Vagina (tissue), 2 donors: ENCODE data around the gene P2RY12. TPM values are rescaled to one million over a fixed set of nuclear protein-coding genes. Genes with fewer than 3 reads are reported as not detected.

Source experiments
- DNase-seq, 2 donors: peaks; one replicate each; pipeline ENCODE4 v3.0.0-alpha.2; 2017; ENCODE audit errors: extremely low spot score in 2 of 2
- H3K27ac ChIP-seq: fragments of 200-600 bp; sonication (generic); one replicate; pipeline ENCODE4 v1.5.1; 2019
- H3K27me3 ChIP-seq: fragments of 200-600 bp; sonication (generic); one replicate; pipeline ENCODE4 v1.5.1; 2019
- H3K36me3 ChIP-seq, 2 donors: fragments of 200-600 bp; sonication (generic); one replicate each; pipeline ENCODE4 v1.5.1; 2017 to 2019
- H3K4me1 ChIP-seq: fragments of 200-600 bp; sonication (generic); one replicate; pipeline ENCODE4 v1.5.1; 2019
- H3K4me3 ChIP-seq, 2 donors: fragments of 200-600 bp; sonication (generic); 1 replicate in 1 of 2; 2 replicates in 1 of 2; pipeline ENCODE4 v1.5.1; 2016 to 2019
- H3K9me3 ChIP-seq: fragments of 200-600 bp; sonication (generic); one replicate; pipeline ENCODE4 v1.5.1; 2019
- CTCF ChIP-seq, 3 experiments: fragments of 450-650 bp in 2 of 3; fragments of 200-600 bp in 1 of 3; sonication (generic) in 1 of 3; IDR thresholded peaks; one replicate each; pipeline ENCODE4 v1.5.1; 2017 to 2019; ENCODE audit warnings: antibody characterized with exemption in 3 of 3, mild to moderate bottlenecking in 2 of 3, moderate library complexity in 2 of 3
- POLR2A ChIP-seq, 2 donors: fragments of 450-650 bp; IDR thresholded peaks; one replicate each; pipeline ENCODE4 v1.6.1; 2017; ENCODE audit warnings: antibody characterized with exemption in 2 of 2, mild to moderate bottlenecking in 2 of 2, moderate library complexity in 2 of 2
- POLR2AphosphoS5 ChIP-seq, 2 donors: sonication (generic); formaldehyde crosslinking; IDR thresholded peaks; one replicate each; pipeline ENCODE4 v1.9.0; 2017; ENCODE audit warnings: antibody characterized with exemption in 2 of 2, mild to moderate bottlenecking in 2 of 2, low read depth in 1 of 2; ENCODE audit not compliant: insufficient read depth in 1 of 2
- intact Hi-C: fragments of 100-400 bp; cut with DNase I; formaldehyde crosslinking; loops from one replicate; pipeline ENCODE4 v1.15.1; 2023
- total RNA-seq: library from RNA; depleted of rRNA; stranded (reverse); fragments of >200 nt; gene quantifications from one replicate; pipeline ENCODE4 v1.2.3, GENCODE V29; 2016

The P2RY12 gene
- total RNA-seq, 1 donor from 2014 or later, result 1.2 TPM

- no peaks in the 10 kb centered on the region for H3K36me3 ChIP-seq
- H3K27ac ChIP-seq, result peak overlapping the region; percentile 12
- no peak for DNase-seq
- H3K9me3 ChIP-seq, result no peaks in the 10 kb centered on the region
- no peak overlapping the region for H3K4me3 ChIP-seq
- TF ChIP-seq POLR2AphosphoS5 (IDR thresholded peaks at IDR 0.05; ENCODE audit: insufficient read depth in 1 of 2, low read depth in 1 of 2), result peak in 1 of 2 donors; percentile 41
- no peak for TF ChIP-seq POLR2A (IDR thresholded peaks at IDR 0.05)
- peaks cover 8% of the 10 kb centered on the region for H3K4me1 ChIP-seq
- intact Hi-C loops, result no loop called here
- no peaks in the 10 kb centered on the region for H3K27me3 ChIP-seq
Measured at GRCh38 chr3:151320131-151320530, 64.4 kb downstream of the P2RY12 start.

- H3K4me3 ChIP-seq, result no peak overlapping the region
- TF ChIP-seq POLR2A (IDR thresholded peaks at IDR 0.05) (no peak), CTCF (IDR thresholded peaks at IDR 0.05) (no peak), POLR2AphosphoS5 (IDR thresholded peaks at IDR 0.05; ENCODE audit: insufficient read depth in 1 of 2, low read depth in 1 of 2) (no peak)
- no peaks in the 10 kb centered on the region for H3K9me3 ChIP-seq
- no peak for DNase-seq
- no peaks in the 10 kb centered on the region for H3K27me3 ChIP-seq
- H3K36me3 ChIP-seq, result no peaks in the 10 kb centered on the region
- H3K4me1 ChIP-seq, result peaks cover 8% of the 10 kb centered on the region
- peak overlapping the region; percentile 12 for H3K27ac ChIP-seq
- intact Hi-C loops, result no loop called here
Measured at GRCh38 chr3:151319628-151320027, 64.9 kb downstream of the P2RY12 start.

- peak in 1 of 2 donors; percentile 48 for TF ChIP-seq POLR2AphosphoS5 (IDR thresholded peaks at IDR 0.05; ENCODE audit: insufficient read depth in 1 of 2, low read depth in 1 of 2)
- no peak for TF ChIP-seq CTCF (IDR thresholded peaks at IDR 0.05)
- intact Hi-C loops, result no loop called here
- Histone ChIP-seq H3K36me3 (no peaks in the 10 kb centered on the region), H3K4me3 (no peak overlapping the region), H3K27ac (no peak overlapping the region), H3K27me3 (no peaks in the 10 kb centered on the region), H3K4me1 (peaks cover 8% of the 10 kb centered on the region), H3K9me3 (no peaks in the 10 kb centered on the region)
- no peak for DNase-seq
Measured at GRCh38 chr3:151318991-151319390, 65.6 kb downstream of the P2RY12 start.

GRCh38 chr3:151318313-151318712, 66.2 kb downstream of the P2RY12 start:
- no peak overlapping the region for H3K4me3 ChIP-seq
- no peak overlapping the region for H3K27ac ChIP-seq
- no peaks in the 10 kb centered on the region for H3K36me3 ChIP-seq
- H3K9me3 ChIP-seq, result no peaks in the 10 kb centered on the region
- peaks cover 8% of the 10 kb centered on the region for H3K4me1 ChIP-seq
- no peak for DNase-seq
- intact Hi-C loops, result no loop called here
- TF ChIP-seq POLR2A (IDR thresholded peaks at IDR 0.05), result no peak
- TF ChIP-seq POLR2AphosphoS5 (IDR thresholded peaks at IDR 0.05; ENCODE audit: insufficient read depth in 1 of 2, low read depth in 1 of 2), result no peak
- no peak for TF ChIP-seq CTCF (IDR thresholded peaks at IDR 0.05)
- H3K27me3 ChIP-seq, result no peaks in the 10 kb centered on the region

GRCh38 chr3:151316267-151316991, 68.1 kb downstream of the P2RY12 start, which contains the start of gene GPR87:
GPR87 (minus strand) TSS chr3:151316820; CDS start chr3:151300100, 16,720 bp downstream.
- TF ChIP-seq POLR2A (IDR thresholded peaks at IDR 0.05) (no peak), CTCF (IDR thresholded peaks at IDR 0.05) (no peak), POLR2AphosphoS5 (IDR thresholded peaks at IDR 0.05; ENCODE audit: insufficient read depth in 1 of 2, low read depth in 1 of 2) (peak in 1 of 2 donors; percentile 71)
- H3K4me3 ChIP-seq, result peak within 1 kb of the TSS in 1 of 2 donors; percentile 32
- H3K27ac ChIP-seq, result peak within 1 kb of the TSS; percentile 3
- DNase-seq, result no peak
- intact Hi-C loops, result no loop called here
- peaks cover 8% of the 10 kb centered on the region for H3K4me1 ChIP-seq
- no peaks in the 10 kb centered on the region for H3K9me3 ChIP-seq
- no peaks in the 10 kb centered on the region for H3K27me3 ChIP-seq
- no peaks in the 10 kb centered on the region for H3K36me3 ChIP-seq
